Activated effector memory CD4-positive, alpha-beta T cell treated with Interleukin-2 at 50 U/mL for 16 hours (primary cell): Measurements from ENCODE around the gene SYTL3.
A peak's percentile ranks its signal among the peaks of the same experiment; 100 is the strongest.
"Not testable (repeated sequence)": the region's sequence is repeated elsewhere in the genome, so short reads cannot be mapped to it uniquely, and the experiment has no call there.

Experiments
- DNase-seq: peaks from one replicate; pipeline ENCODE4 v3.0.0-alpha.2; 2020

Gene SYTL3, protein sequence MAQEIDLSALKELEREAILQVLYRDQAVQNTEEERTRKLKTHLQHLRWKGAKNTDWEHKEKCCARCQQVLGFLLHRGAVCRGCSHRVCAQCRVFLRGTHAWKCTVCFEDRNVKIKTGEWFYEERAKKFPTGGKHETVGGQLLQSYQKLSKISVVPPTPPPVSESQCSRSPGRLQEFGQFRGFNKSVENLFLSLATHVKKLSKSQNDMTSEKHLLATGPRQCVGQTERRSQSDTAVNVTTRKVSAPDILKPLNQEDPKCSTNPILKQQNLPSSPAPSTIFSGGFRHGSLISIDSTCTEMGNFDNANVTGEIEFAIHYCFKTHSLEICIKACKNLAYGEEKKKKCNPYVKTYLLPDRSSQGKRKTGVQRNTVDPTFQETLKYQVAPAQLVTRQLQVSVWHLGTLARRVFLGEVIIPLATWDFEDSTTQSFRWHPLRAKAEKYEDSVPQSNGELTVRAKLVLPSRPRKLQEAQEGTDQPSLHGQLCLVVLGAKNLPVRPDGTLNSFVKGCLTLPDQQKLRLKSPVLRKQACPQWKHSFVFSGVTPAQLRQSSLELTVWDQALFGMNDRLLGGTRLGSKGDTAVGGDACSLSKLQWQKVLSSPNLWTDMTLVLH

DNA sequence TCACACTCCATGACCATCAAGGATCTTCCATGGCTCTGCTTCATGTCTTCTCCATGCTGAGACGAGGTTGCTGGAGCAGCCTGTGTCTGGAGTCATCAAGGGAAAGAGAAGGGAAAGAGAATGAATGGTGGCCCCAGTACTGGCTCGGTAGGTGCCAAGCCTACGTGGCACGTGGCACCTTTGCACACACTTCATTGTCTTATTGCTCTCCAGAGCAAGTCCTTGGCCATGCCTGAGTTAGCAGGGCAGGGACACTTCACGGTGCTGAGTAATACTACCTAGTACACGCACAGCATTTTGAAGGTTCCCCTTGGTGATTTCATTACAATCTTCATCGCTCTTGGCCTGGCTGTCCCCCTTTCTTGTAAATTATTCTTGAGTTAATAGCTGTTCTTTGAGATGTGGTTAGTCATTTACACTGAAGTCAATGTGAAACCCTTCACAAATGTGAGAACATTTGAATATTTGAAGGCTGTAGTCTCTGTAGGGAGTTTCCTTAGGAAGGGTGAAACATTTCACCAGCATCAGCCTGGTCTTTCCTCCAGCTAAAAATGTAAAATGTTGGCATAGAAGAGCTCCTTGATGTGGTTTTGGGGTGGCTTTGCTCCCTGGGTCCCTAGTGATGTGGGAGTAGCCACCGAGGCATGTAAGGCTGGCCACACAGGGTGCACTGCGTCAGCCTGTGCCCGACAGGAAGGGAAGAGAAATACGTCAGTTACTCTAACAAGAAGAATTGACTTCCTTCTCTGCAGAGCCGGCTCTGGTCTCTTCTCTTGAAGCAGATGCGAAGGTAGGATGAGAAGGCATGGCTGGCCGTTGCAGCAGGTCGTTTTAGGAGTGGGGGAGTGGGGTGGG lies at the start of gene SYTL3:
Gene SYTL3 (plus strand): TSS at position 766 of the 855 bp plus-strand sequence. CDS start 13,215 bp downstream, outside the sequence.
- peak; percentile 56 for DNase-seq

GRCh38 chr6:158603261-158604047 lies 46.4 kb upstream of the SYTL3 start:
- no peak for DNase-seq

- DNase-seq = no peak
These were observed 45.8 kb upstream of the SYTL3 start for GRCh38 chr6:158604048-158604406.

GRCh38 chr6:158605266-158605878 lies 44.5 kb upstream of the SYTL3 start:
- DNase-seq = peak; percentile 7

GRCh38 chr6:158606011-158606410 lies 43.8 kb upstream of the SYTL3 start:
- not testable (repeated sequence) for DNase-seq

DNA sequence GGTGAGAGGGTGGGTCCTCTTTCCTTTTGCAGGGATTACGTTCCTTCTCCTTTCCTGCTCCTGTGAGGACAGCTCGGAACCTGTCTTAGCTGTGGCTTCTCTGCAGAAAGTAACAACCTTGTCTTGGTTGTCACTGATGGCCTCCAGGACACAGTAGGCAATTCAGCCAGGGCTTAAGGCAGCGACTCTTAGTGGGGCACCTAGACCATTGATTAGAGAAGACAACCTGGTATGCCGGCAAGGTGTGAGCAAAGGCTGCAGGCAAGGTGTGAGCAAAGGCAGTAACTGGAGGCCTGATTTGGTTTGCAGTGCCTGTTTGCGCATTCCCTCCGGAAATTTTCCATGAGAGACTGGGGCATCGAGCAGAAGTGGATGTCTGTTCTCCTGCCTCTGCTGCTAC lies 42.9 kb upstream of the SYTL3 start:
- no peak for DNase-seq

DNA sequence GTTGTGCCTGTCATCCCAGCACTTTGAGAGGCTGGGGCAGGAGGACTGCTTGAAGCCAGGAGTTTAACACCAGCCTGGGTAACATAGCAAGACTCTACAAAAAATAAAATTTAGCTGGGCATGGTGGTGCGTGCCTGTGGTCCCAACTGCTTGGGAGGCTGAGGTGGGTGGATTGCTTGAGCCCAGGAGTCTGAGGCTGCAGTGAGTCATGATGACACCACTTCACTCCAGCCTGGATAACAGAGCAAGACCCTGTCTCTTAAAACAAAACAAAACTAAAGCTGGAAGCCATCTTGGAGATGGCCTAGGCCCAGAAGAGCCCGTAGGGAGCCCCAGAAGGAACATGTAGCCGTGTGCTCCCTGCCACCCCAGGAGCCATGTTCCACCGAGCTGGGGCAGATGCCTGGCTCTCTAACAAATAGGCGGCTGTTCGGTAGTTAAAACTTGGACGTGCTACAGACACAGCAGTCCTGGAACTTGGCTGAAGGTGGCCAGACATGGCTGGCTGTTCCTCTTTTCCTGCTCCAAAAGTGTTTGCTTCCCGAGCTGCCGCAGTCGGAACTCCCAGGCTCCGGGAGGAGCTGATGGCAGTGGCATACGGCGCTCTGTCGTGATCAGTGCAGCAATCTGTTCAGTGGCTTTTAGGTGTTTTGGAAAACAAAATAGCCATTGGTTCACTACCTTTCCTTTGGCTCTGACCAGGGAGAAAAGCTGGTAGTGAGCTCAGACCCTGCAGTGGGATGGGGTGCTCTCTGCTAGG lies 42.3 kb upstream of the SYTL3 start:
- no peak for DNase-seq

GRCh38 chr6:158608221-158608620 lies 41.6 kb upstream of the SYTL3 start:
- no peak for DNase-seq

DNA sequence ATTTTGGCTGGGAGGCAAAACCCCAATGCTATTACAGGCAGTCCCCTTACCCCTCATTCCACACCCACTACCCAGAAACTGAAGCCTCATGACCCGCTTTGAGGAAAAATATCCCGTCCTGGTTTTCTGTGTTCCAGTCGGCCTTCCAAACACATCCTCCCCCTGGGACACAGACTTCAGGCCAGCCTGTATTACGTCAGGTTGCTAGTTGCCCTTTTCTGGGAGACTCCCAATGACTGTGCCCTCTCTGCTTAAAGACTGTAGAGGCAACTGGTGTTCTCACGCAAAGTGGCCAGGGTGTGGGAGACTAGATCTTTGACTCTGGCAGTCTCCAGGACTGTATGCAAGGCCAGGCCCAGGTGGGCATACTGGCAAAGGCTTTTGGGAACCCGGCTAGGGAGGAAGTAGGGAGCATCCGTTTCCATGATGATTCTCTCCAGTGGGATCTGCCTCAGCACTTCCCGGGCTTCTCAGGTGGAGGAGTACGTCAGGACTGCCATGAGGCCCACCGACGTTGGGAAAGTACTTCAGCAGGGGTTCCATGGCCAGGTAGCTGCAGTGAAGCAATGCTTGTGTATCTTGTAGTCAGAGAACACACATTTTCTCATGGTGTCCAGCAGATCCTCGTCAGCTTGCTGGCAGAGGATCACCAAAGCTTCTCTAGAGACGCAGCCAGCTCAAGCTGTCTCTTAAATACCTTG lies 40.2 kb upstream of the SYTL3 start:
- no peak for DNase-seq

- DNase-seq = no peak
These were observed 39.4 kb upstream of the SYTL3 start for GRCh38 chr6:158610319-158610968.

DNA sequence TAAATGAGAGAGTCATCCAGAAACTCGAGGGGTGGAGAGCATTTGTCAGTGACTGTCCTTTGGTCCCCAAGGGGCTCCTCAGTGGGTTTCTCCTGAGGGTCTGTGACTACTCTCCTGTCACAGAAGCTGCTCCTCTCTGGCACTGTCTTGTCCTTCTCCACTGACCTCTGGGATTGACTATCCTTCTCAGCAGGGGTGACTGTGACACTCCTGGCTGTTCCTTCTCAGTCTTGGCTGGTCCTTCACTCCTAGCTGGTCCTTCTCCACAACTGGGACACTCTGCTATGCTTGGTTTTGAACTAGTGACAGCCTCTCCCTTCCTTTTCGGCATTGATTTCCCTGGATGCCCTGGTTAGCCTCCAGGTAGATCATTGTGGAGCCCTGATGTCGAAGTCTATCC lies 38.8 kb upstream of the SYTL3 start:
- no peak for DNase-seq

- DNase-seq = no peak
These were observed 38.1 kb upstream of the SYTL3 start for GRCh38 chr6:158611541-158612370.

DNA sequence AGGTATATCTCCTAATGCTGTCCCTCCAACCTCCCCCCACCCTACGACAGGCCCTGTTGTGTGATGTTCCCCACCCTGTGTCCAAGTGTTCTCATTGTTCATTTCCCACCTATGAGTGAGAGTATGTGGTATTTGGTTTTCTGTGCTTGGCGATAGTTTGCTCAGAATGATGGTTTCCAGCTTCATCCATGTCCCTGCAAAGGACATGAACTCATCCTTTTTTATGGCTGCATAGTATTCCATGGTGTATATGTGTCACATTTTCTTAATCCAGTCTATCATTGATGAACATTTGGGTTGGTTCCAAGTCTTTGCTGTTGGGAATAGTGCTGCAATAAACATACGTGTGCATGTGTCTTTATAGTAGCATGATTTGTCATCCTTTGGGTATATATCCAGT lies 35.2 kb upstream of the SYTL3 start:
- DNase-seq = not testable (repeated sequence)

GRCh38 chr6:158618289-158618688 lies 31.6 kb upstream of the SYTL3 start:
- DNase-seq = not testable (repeated sequence)

DNA sequence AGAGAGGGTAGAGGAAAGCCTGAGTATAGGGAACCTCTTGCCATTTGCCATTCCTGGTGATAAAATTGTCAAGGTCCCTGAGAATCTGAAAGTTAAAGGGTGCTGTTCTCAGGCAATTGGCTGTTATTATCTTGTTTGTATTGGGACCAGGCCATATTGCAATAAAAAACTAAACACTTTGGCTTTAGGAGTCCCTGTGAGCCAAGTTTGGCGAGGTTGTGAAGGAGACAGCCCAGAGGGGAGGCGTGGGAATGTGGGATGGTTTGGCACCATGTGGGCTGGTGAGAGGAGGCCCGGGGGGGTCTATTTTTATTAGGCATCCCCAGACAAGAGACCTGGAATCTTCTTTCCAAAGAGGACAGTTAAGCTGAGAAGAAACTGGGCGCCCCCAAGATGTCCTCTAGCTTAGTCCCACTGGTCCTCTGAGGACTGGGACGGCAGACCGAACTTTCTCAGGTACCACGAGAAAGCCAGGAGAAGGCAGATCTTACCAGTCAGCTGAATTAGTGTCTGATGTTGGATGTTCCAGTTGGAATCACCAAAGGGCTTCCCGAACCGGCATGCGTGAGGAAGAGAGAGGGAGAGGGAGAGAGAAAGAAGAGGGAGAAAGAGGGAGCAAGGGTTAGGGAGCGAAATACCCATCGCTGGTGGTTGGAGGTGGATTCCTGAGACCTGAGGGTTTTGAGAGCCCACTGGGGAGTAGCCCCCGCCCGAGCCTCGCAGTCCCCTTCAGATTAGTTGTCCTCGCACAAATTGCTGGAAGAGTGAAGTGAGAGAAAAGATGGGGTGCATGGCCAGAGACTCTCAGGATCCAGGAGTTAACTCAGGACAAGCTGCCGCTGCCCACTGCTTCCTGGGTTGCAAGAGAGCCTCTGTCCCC lies 29.7 kb upstream of the SYTL3 start:
- no peak for DNase-seq

DNA sequence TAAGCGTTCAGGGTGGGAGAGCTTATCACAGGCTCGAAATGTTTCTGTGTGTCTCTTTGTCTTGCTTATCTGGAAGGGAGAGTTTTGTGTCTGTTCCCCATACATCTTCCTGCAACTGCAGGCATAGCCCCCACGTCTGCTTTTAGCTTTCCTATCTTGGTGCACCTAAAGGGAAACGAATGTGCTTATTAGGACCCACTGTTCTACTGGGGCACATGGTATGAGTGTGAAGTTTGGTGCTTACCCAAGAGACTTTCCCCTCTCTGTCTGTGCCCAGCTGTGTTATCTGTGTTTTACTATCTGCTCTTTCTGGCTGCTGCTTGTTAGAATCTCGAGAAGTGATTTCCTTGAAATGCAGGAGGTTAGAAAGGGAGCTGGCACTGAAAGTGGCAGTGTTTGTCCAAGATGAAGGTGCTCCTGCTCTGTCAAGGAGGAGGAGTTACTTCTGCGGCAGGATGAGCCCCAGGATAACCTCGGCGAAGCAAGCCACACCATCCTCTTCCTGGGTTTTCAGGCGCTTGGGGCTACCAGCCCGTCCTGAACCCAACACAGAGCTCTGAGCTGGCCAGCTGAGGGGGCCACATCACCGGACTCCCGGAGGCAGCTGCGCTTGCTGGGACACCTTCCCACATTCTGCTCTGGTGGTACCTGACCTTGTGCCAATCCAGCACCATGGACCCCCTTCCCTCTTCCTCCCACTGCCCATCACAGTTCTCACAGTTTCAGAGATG lies 28.7 kb upstream of the SYTL3 start:
- no peak for DNase-seq

GRCh38 chr6:158621694-158622544 lies 27.9 kb upstream of the SYTL3 start:
- no peak for DNase-seq
